A204.1 (cell line): ENCODE data around the gene PHF14.

Experiments used
- FAIRE-seq: peaks from 2 replicates; lab custom pipeline; 2012; peaks lifted over from hg19 to GRCh38; lab: Jason Lieb, UNC

Gene PHF14

DNA sequence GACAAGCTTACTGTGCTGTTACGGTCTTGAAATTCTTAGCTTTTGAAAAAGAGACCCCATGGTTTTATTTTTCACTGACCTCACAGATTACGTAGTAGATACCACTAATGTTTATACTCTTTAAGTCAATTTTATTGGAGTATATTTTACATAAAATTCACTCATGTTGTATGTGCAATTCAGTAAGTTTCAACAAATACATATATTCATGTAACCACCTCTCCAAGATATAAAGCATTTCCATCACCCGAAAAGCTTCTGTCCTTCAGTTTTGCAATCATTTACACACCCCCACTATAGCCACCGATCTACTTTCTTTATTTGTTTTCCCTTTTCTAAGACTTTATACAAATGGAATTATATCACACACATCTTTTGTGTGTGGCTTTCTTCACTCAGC is 199.2 kb downstream of the PHF14 start:
- no peak for FAIRE-seq

DNA sequence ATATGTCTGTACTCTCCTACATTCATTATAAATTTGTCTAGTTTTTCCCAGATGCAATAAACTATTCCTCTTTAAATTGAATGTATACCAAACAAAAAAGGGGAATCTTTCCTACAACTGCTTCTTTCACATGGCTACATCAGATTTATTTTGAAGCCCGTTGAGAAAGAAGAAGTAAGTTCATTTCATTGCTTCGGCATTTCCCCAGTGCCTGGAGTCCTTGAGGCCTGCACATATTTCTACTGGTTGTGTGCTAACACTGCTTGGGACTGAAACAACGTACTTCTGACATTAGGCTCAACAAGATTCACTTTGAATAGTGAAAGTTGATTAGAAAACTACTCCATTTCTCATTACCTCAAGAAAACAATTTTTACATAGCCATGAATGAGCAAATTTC is 201.7 kb downstream of the PHF14 start:
- FAIRE-seq: no peak

DNA sequence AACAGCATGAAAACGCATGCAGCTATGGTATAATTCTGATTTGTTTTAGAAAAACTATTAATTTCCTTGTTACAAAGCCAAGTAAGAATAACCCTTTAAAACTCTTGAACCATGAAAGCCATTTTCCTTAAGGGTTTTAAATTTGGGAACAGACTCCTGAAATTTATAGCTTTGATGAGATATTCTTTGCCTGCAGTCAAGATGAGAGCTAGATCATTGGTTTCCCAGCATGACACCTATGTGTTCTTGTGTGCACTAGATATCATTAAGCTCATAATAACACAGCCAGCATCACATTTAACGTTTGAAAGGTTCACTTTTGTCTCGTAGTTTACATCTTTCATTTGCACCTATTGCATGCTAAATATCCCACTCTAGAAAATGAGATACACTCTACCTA is 202.2 kb downstream of the PHF14 start:
- no peak for FAIRE-seq

DNA sequence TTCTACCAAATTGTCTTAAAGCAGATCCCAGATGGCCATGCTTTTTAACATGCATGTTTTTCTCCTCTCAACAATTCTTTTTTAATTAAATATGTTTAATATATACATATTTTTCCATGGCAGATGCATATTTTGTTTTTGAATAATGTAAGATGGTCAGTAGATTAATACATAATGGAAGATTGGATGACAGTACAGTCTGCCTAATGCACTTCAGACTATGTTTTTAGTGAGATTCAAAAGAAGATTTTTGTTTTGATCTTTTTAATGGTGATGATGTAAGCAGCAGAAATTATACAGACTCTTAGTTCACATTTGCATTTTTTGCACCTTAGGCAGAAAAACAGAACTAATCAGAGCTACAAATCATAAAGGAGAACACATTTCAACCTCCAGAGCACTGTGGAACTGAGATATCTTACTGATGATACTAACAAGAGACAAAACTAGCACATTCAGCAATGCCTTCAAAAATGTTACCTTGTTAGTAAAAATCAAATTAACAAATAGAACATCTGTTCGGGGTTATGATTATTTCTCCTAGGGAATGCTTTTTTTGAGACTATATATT is 203.4 kb downstream of the PHF14 start:
- FAIRE-seq: no peak

DNA sequence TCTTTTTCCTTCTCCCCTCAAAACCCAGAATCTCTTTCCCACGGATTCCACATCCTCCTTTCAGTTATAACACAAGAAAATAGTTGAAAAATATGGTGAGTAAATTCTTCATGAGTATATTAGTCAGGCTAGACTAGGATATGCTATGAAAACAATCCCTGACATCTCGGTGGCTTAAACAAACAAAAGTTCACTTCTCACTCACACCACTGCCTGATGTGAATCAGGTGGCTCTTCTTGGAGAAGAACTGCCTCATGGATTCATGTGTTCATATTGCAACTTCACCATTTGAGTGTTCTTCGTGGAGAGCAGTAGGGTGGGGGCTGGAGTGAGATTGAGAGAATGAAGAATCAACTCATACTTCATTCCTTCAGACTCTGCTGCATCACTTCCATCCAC is 204.1 kb downstream of the PHF14 start:
- no peak for FAIRE-seq

DNA sequence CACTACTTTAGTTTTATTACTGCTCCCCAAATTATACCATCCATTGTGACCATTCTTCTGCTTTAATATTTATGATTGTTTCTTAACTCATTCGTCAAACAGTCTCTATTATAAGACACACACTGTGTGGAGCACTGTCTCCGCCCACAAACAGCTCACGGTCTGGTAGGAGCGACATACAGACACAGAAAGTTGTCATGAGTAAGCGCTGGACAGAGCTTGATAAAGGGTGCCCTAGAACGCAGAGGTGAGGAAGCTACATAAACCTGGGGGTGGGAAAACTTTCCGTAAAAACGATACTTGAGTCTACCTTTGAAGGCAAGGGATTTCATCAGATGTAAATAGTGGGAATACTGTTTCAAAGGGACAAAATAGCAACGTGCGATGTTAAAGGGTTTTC is 207.9 kb downstream of the PHF14 start:
- FAIRE-seq: no peak

DNA sequence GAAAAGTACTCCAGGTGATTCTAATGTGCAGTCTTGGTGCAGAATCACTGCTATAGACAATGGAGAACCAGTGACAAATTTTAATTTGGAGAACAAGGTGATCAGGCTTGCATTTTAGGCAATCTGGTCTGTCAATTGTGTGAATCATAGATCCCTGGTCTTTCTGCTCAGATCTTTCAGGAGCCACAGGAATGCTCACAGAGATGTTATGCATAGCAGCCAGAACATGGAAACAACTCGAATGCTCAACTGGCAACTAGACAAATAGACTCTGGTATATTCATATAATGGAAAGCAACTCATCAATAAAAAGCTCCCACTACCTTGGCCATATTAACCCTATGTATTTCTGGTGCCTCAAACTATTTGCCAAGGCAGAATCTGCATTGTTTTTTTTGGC is 209.1 kb downstream of the PHF14 start:
- FAIRE-seq: no peak

DNA sequence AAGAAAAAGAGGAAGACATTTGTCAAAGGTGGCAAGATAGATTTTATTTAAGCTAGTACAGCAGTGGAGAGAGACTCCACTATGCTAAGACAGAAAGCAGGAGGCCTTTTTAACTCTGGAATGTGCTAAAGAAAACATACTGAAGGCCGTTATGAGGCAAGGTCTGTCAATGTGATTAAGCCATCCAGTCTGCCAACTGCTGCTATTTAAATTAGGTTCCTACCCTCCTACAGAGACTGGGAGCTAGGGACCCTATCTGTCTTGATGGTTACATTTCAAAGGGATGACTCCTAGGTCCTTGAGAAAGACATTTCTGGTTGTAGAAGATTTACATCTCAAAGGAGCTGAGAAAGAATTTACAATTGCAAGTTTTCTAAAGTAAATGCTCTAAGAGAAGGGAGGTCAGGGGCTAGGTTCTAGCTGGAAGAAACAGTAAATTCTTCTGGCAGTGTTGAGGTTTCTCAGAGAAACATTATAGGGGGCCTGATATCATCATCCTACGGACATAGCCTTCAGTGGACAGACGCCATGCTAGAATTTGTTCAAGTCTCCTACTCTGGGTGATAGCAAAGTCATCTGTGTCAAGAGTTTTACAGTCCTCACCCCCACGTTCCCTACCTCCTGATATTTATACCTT is 211.6 kb downstream of the PHF14 start:
- no peak for FAIRE-seq

DNA sequence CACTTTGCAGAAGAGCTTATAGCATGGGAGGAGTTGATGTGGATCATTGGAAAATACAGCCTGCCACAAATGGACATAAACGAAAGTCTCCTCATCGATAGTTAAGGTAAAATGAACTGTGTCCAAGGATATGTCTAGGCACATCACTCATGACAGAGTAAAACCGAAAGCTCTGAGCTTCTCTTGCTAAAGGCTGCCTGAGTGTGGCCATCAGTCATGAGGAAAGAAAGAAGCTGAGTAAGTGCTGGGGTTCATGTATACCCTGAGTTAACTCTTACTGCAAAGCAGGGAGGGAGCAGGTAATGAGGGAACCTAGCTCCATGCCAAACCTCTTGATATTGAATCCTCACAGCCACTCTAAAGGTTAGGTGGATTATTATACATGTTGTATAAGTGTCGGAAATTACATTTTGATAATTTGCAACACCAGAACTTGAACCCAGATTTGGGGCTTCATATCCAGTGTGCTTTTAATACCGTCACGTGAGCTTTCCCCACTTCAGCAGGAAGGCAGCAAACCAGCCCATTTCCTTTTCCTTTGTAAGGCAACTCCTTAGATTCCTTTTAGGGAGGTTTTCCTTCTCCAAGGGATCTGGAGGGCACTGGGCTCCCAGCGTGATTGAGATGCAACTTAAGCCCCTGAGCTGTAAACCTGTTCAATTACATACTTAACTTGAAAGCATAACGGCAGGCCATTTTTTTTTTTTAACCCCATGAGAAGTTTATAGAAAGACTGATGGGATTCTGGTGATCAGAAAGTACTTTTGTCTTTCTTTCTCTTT is 215.0 kb downstream of the PHF14 start:
- no peak for FAIRE-seq

DNA sequence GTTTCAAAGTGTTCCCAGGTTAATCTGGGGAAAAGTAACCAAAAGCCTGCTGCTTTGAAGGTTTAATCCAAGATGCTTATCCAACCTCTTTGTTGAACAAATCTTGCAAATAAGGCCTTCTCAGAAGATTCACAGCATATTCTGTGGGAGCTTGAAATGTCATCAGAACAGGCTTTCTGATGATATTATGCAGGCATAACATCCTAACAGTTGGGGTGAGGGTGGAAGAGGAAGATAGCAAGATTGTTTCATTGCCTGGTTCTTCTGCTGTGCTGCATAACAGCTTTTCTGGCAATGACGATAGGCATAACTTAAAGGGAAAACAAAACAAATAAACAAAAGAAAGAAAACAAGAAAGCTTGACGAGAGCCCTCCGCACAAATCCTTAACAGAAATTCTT is 217.4 kb downstream of the PHF14 start:
- FAIRE-seq: no peak

DNA sequence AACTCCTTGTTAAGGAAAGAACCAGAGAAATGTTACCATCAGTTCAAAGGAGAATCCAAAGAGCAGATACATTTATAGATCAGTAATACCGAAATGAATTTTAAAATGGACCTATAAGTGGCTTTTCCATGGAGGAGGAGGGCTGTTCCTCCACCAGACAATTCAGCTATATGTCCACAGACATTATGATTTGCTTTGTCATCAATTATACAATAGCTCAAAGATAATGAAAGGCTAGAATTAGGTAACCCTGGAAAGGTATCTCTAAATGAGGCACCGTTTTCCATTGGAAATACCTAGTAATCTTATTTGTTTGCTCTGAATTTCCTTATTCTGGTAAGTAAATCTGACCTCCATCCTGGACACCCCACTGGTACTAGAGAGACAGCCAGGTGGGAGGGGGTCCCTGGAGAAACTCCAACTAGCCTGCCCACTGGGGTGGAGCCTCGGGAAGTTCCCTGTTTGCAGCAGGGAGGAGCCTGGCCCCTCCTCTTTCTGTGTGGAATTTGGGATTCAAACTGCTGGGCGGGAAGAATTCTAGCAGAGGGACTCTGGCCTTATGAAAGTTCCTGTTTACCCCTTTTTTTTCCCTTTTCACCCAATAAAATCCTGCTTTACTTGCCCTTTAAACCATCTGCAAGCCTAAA is 218.0 kb downstream of the PHF14 start:
- FAIRE-seq: no peak

DNA sequence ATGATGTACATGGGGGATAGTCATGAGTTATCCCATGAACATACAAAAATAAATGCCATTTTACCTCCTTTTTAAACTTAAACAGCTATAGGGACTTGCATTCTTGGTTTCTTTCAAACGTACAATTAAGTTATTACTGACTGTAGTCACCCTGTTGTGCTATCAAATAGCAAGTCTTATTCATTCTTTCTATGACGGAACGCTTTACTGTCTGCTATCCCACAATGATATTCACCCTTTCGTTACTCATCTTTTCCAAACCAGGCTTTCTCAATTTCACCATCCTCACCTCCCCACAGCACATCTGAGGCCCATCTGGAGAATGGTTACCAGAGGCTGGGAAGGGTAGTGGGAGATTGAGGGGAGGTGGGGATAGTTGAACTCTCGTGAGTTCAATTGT is 218.8 kb downstream of the PHF14 start:
- FAIRE-seq: no peak

DNA sequence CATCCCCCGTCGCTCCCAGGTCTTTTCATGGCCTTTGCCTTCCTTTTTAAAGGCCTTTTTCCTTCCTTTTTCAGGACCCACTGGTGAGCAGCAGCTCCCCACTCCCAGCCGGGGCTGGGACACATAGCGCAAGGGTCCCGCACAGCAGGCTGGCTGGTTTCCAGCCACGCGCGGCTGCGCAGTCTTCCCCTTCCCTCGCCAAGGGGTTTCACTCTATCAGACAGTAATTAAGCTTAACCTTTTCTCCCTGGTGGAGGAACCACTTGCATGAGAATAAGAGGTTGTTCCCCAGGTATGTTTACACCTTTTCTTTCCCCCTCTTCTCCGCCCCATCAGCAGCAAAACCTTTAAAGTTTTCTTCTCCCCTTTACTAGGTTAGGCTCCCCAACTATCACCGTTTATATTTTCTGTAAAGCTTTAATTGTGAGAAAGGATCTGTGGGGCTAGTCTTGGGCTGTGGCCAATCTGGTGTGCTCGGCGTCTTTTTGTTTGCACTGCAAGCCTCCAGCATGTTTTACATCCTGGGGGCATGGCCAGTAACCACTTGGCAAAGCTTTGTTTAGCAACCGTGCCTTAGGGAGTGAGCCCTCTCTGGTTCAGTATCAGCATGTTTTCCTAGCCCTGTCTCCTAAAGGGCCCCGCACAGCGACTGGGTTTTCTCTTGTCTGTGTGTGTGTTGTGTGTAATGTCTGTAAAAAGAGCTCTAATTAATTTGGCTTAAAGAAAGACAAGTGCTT is 219.6 kb downstream of the PHF14 start:
- no peak for FAIRE-seq

DNA sequence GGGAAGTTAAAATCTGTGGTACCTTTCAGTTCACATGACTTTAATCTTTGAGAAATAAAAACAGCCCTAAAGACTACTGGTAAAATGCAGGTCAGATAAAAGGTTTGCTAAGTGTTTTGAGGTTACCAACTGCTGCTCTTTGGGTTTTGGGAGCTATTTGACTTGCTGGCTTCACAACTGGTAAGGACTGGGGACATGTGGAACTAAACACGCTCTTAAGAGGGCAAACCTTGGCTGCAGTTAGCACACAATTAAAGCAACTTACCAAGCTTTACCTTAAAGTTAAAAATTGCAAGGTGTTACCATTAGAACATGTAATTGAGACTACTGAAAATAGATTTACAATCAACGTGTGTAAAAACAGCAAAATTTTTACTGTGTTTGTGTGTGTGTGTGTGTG is 220.2 kb downstream of the PHF14 start:
- no peak for FAIRE-seq

DNA sequence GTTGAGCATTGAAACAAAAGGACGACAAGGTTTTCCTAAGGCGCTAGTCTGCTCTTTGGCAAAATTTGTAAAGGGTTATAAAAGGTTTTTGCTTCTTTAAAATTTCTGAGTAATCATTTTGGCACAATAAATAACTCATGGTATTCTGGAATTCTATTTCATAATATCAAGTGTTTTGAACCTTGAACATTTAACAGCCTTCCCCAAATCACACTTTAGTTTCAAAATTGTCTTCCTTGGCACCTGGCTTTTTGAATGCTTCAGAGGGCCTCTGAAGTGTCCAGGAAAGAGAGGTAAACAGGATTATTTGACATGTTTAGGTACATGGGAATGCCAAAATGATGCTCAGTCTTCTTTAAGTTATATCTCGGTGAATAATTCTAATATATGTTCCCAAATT is 220.8 kb downstream of the PHF14 start:
- no peak for FAIRE-seq

DNA sequence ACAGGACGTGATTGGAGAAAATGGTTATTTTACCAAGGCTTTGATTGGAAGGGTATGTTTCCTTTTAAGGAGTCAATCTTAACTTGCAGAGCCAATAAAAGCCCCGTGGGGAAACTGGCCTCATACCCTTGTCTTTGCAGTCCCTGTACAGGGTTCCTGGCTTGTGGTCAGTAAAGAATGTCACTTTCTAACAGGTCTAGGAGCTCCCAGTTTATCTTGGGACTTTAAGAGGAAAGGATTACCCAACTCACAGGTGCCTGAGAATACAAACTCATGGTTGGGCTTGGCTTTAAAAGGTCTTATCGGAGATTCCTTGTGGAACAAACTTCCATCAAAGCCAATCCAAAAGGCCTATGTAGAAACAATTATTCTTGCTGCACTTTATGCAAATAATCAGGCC is 221.8 kb downstream of the PHF14 start:
- FAIRE-seq: no peak

DNA sequence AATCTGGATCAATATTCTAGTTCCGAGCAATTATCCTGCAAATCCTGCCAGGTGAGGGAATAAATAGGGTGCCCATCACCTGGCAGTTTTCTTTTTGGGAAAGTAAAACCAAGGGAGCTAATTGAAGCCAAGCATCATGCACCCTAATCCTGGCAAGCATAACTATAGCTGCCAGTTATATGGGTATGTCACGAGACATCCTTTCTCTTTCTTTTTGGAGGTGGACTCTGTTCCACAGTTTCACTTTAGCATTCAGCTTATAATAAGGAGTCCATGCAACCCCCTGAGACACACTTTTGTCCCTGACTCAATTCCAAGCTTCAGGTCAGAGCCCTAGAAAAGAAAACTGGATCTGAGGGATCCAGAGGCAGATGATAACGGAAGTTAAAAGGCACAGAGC is 222.5 kb downstream of the PHF14 start:
- no peak for FAIRE-seq

DNA sequence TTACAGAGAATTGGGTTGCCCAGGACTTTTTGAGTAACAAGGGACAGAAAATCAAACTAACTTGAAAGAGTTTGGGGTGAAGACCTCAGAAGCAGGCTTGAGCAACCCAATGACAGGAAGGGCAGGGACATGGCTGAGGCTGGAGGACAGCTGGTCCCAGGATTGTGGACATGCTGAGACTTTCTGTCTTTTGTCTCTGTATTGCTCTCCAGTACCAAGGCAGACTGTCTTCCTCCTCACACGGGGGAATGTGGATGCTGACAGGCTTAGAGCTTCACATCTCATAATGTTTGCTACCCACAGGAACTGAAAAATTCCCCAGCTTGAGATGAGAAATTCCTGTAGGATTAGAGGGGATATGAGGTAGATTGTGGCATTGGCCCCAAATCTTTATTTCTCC is 229.6 kb downstream of the PHF14 start:
- FAIRE-seq: no peak

DNA sequence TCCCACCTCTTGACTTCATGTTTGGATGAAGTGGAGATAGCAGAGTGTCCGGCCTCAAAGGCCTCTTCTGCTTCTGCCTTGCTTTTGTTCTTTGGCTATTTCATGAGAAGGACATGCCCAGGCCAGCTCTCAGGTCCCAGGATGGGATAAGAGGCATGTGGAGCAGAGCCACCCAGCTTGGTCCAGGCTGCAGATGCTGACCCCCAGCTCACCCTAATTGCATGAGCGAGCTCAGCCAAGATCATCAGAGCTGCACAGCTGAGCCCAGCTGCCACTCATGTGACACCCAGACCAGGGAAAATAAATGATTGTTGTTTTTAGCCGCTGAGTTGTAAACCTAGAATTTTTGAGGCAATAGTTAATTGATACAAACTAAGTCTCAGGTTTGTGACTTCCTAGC is 230.0 kb downstream of the PHF14 start:
- no peak for FAIRE-seq

DNA sequence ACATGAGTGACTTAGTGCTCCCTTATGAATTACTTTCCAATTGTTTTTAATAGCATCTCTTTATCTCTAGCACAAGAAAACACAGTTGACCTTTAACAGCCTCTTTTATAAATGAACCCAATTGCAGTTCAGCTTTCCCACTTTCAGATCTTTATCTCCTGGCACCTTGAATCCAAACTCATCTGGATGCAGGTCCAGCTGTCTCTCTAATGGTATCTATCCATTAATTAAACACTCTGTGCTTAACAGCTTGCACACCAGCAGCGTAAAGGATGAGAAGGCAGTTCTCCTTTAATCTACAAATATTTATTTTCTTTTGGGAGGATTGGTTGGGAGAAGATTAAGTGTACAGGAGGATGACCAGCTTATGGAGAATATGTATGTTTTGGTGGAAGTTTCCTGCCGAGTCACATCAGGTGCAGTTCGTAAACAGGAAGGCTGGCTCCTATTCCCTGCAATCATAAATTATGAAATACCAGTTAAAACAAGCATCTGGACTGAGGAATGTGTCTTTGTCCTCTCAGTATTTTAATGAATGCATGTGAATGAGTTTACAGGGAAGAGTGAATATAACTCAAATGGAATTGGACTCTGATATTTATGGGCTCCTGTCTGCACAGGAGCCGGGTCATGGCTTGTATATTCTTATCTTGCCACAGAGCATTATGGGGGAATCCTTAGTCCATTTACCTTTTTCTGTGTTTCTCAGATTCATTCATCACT is 232.7 kb downstream of the PHF14 start:
- FAIRE-seq: no peak

DNA sequence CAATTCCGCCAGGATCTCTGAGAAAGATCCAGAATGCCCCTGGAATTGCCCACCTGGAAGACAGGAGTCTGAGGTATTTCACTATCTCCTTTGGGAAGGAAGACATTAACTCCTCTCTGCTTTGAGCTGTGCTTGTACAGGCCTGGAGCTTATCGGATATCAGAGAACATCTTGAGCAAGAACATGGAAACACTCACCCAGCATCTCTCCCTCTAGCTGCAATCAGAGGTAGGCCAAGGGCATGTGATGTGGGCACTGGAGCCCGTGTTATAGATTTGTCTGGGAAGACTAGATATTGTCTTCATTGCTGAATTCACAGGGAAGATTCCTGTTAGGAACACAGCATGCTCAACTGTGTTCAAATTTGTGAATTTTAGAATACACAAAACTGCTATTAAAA is 233.9 kb downstream of the PHF14 start:
- no peak for FAIRE-seq

DNA sequence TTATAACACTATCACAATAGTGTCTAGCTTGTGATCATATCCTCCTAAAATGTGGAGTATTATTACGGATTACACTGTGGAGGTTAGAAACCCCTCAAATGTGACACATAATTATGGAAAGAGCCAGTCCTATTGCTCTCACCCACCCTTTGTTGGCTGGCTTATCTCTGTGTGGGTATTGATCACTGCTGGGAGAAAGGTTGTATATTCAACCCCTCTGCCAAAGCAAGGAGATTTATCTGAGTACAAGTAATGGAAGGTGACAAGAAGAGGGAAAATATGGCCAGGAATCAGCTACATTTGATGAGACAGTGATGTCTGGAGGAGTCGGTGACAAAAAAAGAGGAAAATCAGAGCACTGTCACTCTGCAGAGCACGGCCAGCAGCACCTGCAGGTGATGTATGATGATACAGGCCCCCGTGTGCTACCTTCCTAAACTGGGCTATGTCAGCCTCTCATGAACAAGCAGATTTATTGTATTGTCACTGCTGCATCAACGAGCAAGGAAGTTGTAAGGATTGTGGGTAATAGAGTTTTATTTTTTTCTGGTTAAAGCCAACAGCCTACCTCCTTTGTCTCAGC is 235.3 kb downstream of the PHF14 start:
- no peak for FAIRE-seq
